Measurements from ENCODE around the gene LPP.

DNA sequence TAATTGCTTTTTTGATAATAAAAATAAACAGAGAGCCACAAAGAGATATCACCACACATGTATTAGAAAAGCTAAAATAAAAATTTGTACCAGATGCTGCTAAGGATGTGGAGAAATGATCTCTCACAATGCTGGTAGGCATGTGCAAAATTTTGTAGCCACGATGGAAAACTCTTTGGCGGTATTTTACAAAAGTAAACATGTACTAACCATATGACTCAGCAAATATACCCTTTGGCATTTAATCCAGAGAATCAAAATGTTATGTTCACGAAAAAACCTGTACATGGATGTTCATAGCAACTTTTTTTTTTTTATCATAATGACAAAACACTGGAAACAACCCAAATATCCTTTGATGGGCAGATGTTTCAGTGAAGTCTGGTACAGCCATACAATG, 261.2 kb downstream of the LPP start:
- TF ChIP-seq, protein P1, sequence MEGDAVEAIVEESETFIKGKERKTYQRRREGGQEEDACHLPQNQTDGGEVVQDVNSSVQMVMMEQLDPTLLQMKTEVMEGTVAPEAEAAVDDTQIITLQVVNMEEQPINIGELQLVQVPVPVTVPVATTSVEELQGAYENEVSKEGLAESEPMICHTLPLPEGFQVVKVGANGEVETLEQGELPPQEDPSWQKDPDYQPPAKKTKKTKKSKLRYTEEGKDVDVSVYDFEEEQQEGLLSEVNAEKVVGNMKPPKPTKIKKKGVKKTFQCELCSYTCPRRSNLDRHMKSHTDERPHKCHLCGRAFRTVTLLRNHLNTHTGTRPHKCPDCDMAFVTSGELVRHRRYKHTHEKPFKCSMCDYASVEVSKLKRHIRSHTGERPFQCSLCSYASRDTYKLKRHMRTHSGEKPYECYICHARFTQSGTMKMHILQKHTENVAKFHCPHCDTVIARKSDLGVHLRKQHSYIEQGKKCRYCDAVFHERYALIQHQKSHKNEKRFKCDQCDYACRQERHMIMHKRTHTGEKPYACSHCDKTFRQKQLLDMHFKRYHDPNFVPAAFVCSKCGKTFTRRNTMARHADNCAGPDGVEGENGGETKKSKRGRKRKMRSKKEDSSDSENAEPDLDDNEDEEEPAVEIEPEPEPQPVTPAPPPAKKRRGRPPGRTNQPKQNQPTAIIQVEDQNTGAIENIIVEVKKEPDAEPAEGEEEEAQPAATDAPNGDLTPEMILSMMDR (optimal IDR thresholded peaks at IDR 0.05 in 1 of 3, IDR thresholded peaks at IDR 0.05 in 1 of 3, conservative IDR thresholded peaks at IDR 0.05 in 1 of 3; ENCODE audit: extremely low read depth in 1 of 3, insufficient read depth in 2 of 3, low read length in 3 of 3): no peak
- TF ChIP-seq EZH2 (IDR thresholded peaks at IDR 0.05; ENCODE audit: low read length): no peak

All from keratinocyte (primary cell).